ENCODE results near the gene MIA3. TPM values are rescaled to one million over a fixed set of nuclear protein-coding genes. Genes with fewer than 3 reads are reported as not detected.

The MIA3 gene
- total and polyA plus RNA-seq, 9 of the 15 experiments (the other 6 are each of a cell fraction or from before 2014, with no cell fraction given), result 21.6 to 89.4 (median 40.8) TPM

GRCh38 chr1:222713091-222713961 lies 95.4 kb downstream of the MIA3 start (continued):
- TF ChIP-seq GMEB1 (CRISPR knock-in tag; IDR thresholded peaks at IDR 0.05), result peak; percentile 26; the same call in 1 of the 2 replicates
- TF ChIP-seq ELF1 (tag; IDR thresholded peaks at IDR 0.05), result peak; percentile 68
- TF ChIP-seq TFAP4 (CRISPR knock-in tag; IDR thresholded peaks at IDR 0.05; ENCODE audit: borderline replicate concordance), result peak; percentile 63; the same call in 1 of the 2 replicates
- TF ChIP-seq NCOA6 (IDR thresholded peaks at IDR 0.05), result no peak
- no peak for TF ChIP-seq SREBF1 (IDR thresholded peaks at IDR 0.05; ENCODE audit: borderline replicate concordance, low read depth, low read length)
- no peak for TF ChIP-seq MTA1 (IDR thresholded peaks at IDR 0.05; ENCODE audit: borderline replicate concordance)
- TF ChIP-seq MEF2D (tag; conservative IDR thresholded peaks at IDR 0.05; ENCODE audit: low read depth), result no peak
- TF ChIP-seq TRIM24 (IDR thresholded peaks at IDR 0.05), result no peak
- no peak for TF ChIP-seq RBM14 (IDR thresholded peaks at IDR 0.05; ENCODE audit: borderline replicate concordance, insufficient read depth, low read depth, low read length)
- no peak for TF ChIP-seq CGGBP1 (CRISPR knock-in tag; IDR thresholded peaks at IDR 0.05)
- peak; percentile 67 for TF ChIP-seq TAF9B (IDR thresholded peaks at IDR 0.05; ENCODE audit: partially characterized antibody)
- TF ChIP-seq FOXK2 (conservative IDR thresholded peaks at IDR 0.05 in 1 of 2, IDR thresholded peaks at IDR 0.05 in 1 of 2; ENCODE audit: low read depth in 2 of 2), result peak; percentile 98 to 99
- TF ChIP-seq ATF4 (CRISPR knock-in tag; IDR thresholded peaks at IDR 0.05), result 0 out of 2 replicates have a peak, but pooled peaks have one; percentile 13
- no peak; the same call in none of the 2 replicates for TF ChIP-seq CXXC5 (CRISPR knock-in tag; IDR thresholded peaks at IDR 0.05)
- TF ChIP-seq RAD21 (CRISPR knock-in tag; conservative IDR thresholded peaks at IDR 0.05 in 1 of 2, IDR thresholded peaks at IDR 0.05 in 1 of 2), result no peak
- peak; percentile 78; the same call in 1 of the 2 replicates for TF ChIP-seq GTF2E2 (tag; IDR thresholded peaks at IDR 0.05)
- peak; percentile 10 for TF ChIP-seq HDAC3 (IDR thresholded peaks at IDR 0.05; ENCODE audit: borderline replicate concordance, partially characterized antibody)
- TF ChIP-seq ZNF217 (CRISPR knock-in tag; IDR thresholded peaks at IDR 0.05), result no peak
- TF ChIP-seq KAT2B (IDR thresholded peaks at IDR 0.05; ENCODE audit: low read depth, low read length), result no peak
- TF ChIP-seq DNMT1 (IDR thresholded peaks at IDR 0.05), result no peak
- no peak for TF ChIP-seq CREBBP (IDR thresholded peaks at IDR 0.05; ENCODE audit: low read depth, low read length)
- TF ChIP-seq MAX (CRISPR knock-in tag; IDR thresholded peaks at IDR 0.05), result no peak; the same call in 1 of the 2 replicates
- no peak for TF ChIP-seq USF2 (CRISPR knock-in tag; IDR thresholded peaks at IDR 0.05)
